DOHH2 (cell line): ENCODE data around the gene DUOX1.
A peak's percentile ranks its signal among the peaks of the same experiment; 100 is the strongest.

Source experiments
- H3F3A ChIP-seq: fragments of 200-600 bp; sonication (generic), shearing (Covaris generic); 2 replicates; pipeline ENCODE4 v1.6.0; 2016; ENCODE audit warnings: antibody characterized with exemption, mild to moderate bottlenecking; ENCODE audit not compliant: control insufficient read depth, insufficient read depth
- H3K27ac ChIP-seq: fragments of 200-600 bp; sonication (generic); 2 replicates; pipeline ENCODE4 v1.5.1; 2014; ENCODE audit warnings: low read depth, mild to moderate bottlenecking, low read length, moderate library complexity
- H3K27me3 ChIP-seq: fragments of 200-600 bp; sonication (generic); 2 replicates; pipeline ENCODE4 v1.6.1; 2014; ENCODE audit warnings: mild to moderate bottlenecking, low read length, mixed read lengths; ENCODE audit not compliant: control insufficient read depth
- H3K36me3 ChIP-seq: fragments of 200-600 bp; sonication (generic); 2 replicates; pipeline ENCODE4 v1.6.1; 2014; ENCODE audit warnings: mild to moderate bottlenecking, low read length, moderate library complexity, mixed read lengths; ENCODE audit not compliant: control insufficient read depth
- H3K4me1 ChIP-seq: fragments of 200-600 bp; sonication (generic); 2 replicates; pipeline ENCODE4 v1.6.1; 2014; ENCODE audit warnings: mild to moderate bottlenecking, low read length, mixed read lengths; ENCODE audit not compliant: control insufficient read depth
- H3K4me2 ChIP-seq: fragments of 200-600 bp; sonication (generic); 2 replicates; pipeline ENCODE4 v1.6.0; 2014; ENCODE audit warnings: mild to moderate bottlenecking, low read length, moderate library complexity
- H3K4me3 ChIP-seq: fragments of 200-600 bp; sonication (generic); 2 replicates; pipeline ENCODE4 v1.5.1; 2014; ENCODE audit warnings: mild to moderate bottlenecking, low read length, mixed read lengths
- H3K79me2 ChIP-seq: fragments of 200-600 bp; sonication (generic); 2 replicates; pipeline ENCODE4 v1.6.1; 2014; ENCODE audit warnings: mild to moderate bottlenecking, low read length, mixed read lengths; ENCODE audit not compliant: control insufficient read depth
- H3K9me2 ChIP-seq: fragments of 200-600 bp; sonication (generic); replicated peaks from 2 replicates; pipeline ENCODE4 v1.6.1; 2014; ENCODE audit warnings: mild to moderate bottlenecking, low read length, mixed read lengths; ENCODE audit not compliant: control insufficient read depth
- H3K9me3 ChIP-seq: fragments of 200-600 bp; sonication (generic); 2 replicates; pipeline ENCODE4 v1.6.1; 2014; ENCODE audit warnings: antibody characterized with exemption, low read length, mixed read lengths; ENCODE audit not compliant: control insufficient read depth, insufficient read depth
- H4K20me1 ChIP-seq: fragments of 200-600 bp; sonication (generic); 2 replicates; pipeline ENCODE4 v1.6.0; 2014; ENCODE audit warnings: low read depth, mild to moderate bottlenecking, antibody characterized with exemption, low read length, moderate library complexity; ENCODE audit not compliant: control insufficient read depth, insufficient read depth
- CTCF ChIP-seq: fragments of 200-600 bp; sonication (generic); IDR thresholded peaks from one replicate; pipeline ENCODE4 v1.5.1; 2014; ENCODE audit warnings: antibody characterized with exemption, mild to moderate bottlenecking, low read depth, low read length; ENCODE audit not compliant: poor library complexity, severe bottlenecking
- EZH2phosphoT487 ChIP-seq: fragments of 200-600 bp; sonication (generic); IDR thresholded peaks from 2 replicates; pipeline ENCODE4 v1.6.1; 2017; ENCODE audit warnings: borderline replicate concordance, mild to moderate bottlenecking, antibody characterized with exemption, low read length, moderate library complexity, mixed read lengths

DUOX1 gene

DNA sequence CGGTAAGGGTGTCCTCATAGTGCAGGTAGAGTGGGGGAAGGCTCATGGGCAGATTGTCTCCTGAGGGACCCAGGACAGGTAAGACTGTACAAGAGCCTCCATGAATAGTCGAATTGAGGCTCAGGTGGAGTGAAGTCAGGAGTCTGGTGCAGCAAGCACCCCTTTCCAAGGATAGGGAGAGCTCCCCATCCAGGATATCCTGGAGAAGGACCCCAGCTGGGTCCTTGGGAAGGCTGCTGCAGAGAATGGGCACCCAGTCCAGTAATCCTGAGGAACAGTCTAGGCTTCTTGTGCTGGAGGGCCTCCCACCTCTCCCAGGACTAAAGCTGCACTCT, 15.1 kb upstream of the DUOX1 start:
- TF ChIP-seq EZH2phosphoT487 (no peak), CTCF (no peak)
- Histone ChIP-seq H3K4me2 (peak overlapping the region; percentile 42), H3F3A (no peaks in the 10 kb centered on the region), H3K36me3 (no peaks in the 10 kb centered on the region), H3K9me2 (no peaks in the 10 kb centered on the region), H3K4me3 (peak overlapping the region; percentile 40), H4K20me1 (no peaks in the 10 kb centered on the region), H3K79me2 (no peaks in the 10 kb centered on the region), H3K9me3 (no peaks in the 10 kb centered on the region), H3K27me3 (peaks cover 43% of the 10 kb centered on the region), H3K27ac (no peak overlapping the region), H3K4me1 (peaks cover 13% of the 10 kb centered on the region)

- H3K4me1 ChIP-seq: peaks cover 13% of the 10 kb centered on the region
- no peaks in the 10 kb centered on the region for H3F3A ChIP-seq
- H3K4me2 ChIP-seq: no peak overlapping the region
- H4K20me1 ChIP-seq: no peaks in the 10 kb centered on the region
- H3K4me3 ChIP-seq: no peak overlapping the region
- no peaks in the 10 kb centered on the region for H3K79me2 ChIP-seq
- H3K27ac ChIP-seq: no peak overlapping the region
- no peaks in the 10 kb centered on the region for H3K36me3 ChIP-seq
- peaks cover 43% of the 10 kb centered on the region for H3K27me3 ChIP-seq
- no peaks in the 10 kb centered on the region for H3K9me3 ChIP-seq
- no peaks in the 10 kb centered on the region for H3K9me2 ChIP-seq
- TF ChIP-seq CTCF (no peak), EZH2phosphoT487 (no peak)
Observed at GRCh38 chr15:45115312-45115820, 14.4 kb upstream of the DUOX1 start.

DNA sequence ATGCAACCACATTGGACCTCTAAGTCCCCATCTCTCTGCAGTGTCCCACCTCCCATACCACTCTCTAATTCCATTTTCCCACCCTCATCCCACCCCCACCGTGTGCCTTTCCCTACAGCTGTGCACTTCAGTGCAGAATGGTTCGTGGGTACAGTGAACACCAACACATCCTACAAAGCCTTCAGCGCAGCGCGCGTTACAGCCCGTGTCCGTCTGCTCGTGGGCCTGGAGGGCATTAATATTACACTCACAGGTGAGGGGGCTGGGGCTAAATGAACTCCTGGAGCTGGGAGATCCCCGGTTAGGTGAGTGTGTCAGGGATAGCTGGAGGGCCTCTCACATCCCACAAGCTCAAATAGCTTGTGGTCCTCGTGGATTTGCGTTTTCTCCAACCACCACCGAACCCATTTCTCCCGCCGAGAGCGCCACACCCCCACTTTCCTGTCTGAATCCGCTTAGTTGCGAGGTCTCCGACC, 13.8 kb upstream of the DUOX1 start:
- Histone ChIP-seq H4K20me1 (no peaks in the 10 kb centered on the region), H3K9me3 (no peaks in the 10 kb centered on the region), H3K4me3 (no peak overlapping the region), H3K9me2 (no peaks in the 10 kb centered on the region), H3K27ac (no peak overlapping the region), H3K36me3 (no peaks in the 10 kb centered on the region), H3K4me1 (peaks cover 13% of the 10 kb centered on the region), H3K27me3 (peaks cover 43% of the 10 kb centered on the region), H3K79me2 (no peaks in the 10 kb centered on the region), H3K4me2 (no peak overlapping the region), H3F3A (no peaks in the 10 kb centered on the region)
- TF ChIP-seq CTCF (no peak), EZH2phosphoT487 (no peak)
